Right renal cortex interstitium (tissue), 3 donors: ENCODE measurements around the gene KIF13A. TPM values are rescaled to one million over a fixed set of nuclear protein-coding genes. Genes with fewer than 3 reads are reported as not detected.
A peak's percentile ranks its signal among the peaks of the same experiment; 100 is the strongest.
"Not testable (repeated sequence)": the region's sequence is repeated elsewhere in the genome, so short reads cannot be mapped to it uniquely, and the experiment has no call there.

Source experiments
- DNase-seq, 3 donors: peaks; one replicate each; pipeline ENCODE4 v3.0.0-alpha.2; 2013; ENCODE audit warnings: low read depth in 3 of 3, low spot score in 2 of 3
- polyA plus RNA-seq, 3 donors: library from polyadenylated mRNA; unstranded; fragments of 120-200 nt; gene quantifications; one replicate each; pipeline ENCODE4 v1.2.1, GENCODE V29; 2013; ENCODE audit not compliant: insufficient read length in 3 of 3

The KIF13A gene
- polyA plus RNA-seq, 3 donors: 35.5 to 38.5 (median 37.8) TPM

- no peak for DNase-seq
Observed at GRCh38 chr6:17740559-17741220, 246.7 kb downstream of the KIF13A start.

GRCh38 chr6:17737704-17738252, 249.7 kb downstream of the KIF13A start:
- no peak for DNase-seq

- DNase-seq: not testable (repeated sequence)
Observed at GRCh38 chr6:17735311-17735710, 252.1 kb downstream of the KIF13A start.

GRCh38 chr6:17730078-17730704, 257.2 kb downstream of the KIF13A start:
- no peak for DNase-seq

GRCh38 chr6:17729223-17730077, 258.0 kb downstream of the KIF13A start:
- DNase-seq: no peak

GRCh38 chr6:17728551-17729222, 258.7 kb downstream of the KIF13A start:
- DNase-seq: no peak

- peak; percentile 44 to 57 (median 54) for DNase-seq
Observed at GRCh38 chr6:17725083-17725482, 262.4 kb downstream of the KIF13A start.

- no peak for DNase-seq
Observed at GRCh38 chr6:17724341-17724740, 263.1 kb downstream of the KIF13A start.

GRCh38 chr6:17721671-17722070, 265.8 kb downstream of the KIF13A start:
- DNase-seq: no peak

- no peak for DNase-seq
Observed at GRCh38 chr6:17719323-17720041, 268.0 kb downstream of the KIF13A start.

- DNase-seq: no peak
Observed at GRCh38 chr6:17716221-17716620, 271.2 kb downstream of the KIF13A start.

- DNase-seq: no peak
Observed at GRCh38 chr6:17714879-17715851, 272.3 kb downstream of the KIF13A start.

GRCh38 chr6:17714177-17714576, 273.3 kb downstream of the KIF13A start:
- no peak for DNase-seq

GRCh38 chr6:17712576-17712975, 274.9 kb downstream of the KIF13A start:
- no peak for DNase-seq

GRCh38 chr6:17710331-17710730, 277.1 kb downstream of the KIF13A start:
- DNase-seq: no peak

- no peak for DNase-seq
Observed at GRCh38 chr6:17709476-17709875, 278.0 kb downstream of the KIF13A start.
